Duodenal mucosa (tissue), 2 donors: ENCODE measurements around the gene NLRC3.
"Not testable (repeated sequence)": the region's sequence is repeated elsewhere in the genome, so short reads cannot be mapped to it uniquely, and the experiment has no call there.

ENCODE experiments used
- H3K27ac ChIP-seq: one replicate; pipeline ENCODE4 v1.7.0; 2013; ENCODE audit warnings: low read depth, low read length
- H3K27me3 ChIP-seq, 2 donors: one replicate each; pipeline ENCODE4 v1.7.0; 2013; ENCODE audit warnings: low read length in 2 of 2, control low read depth in 1 of 2; ENCODE audit not compliant: insufficient read depth in 2 of 2, control insufficient read depth in 1 of 2
- H3K36me3 ChIP-seq, 2 donors: one replicate each; pipeline ENCODE4 v1.7.0; 2013; ENCODE audit warnings: low read length in 2 of 2, control low read depth in 1 of 2; ENCODE audit not compliant: insufficient read depth in 2 of 2, control insufficient read depth in 1 of 2
- H3K4me1 ChIP-seq, 2 donors: one replicate each; pipeline ENCODE4 v1.7.0; 2013; ENCODE audit warnings: low read length in 2 of 2, control low read depth in 1 of 2; ENCODE audit not compliant: insufficient read depth in 2 of 2, control insufficient read depth in 1 of 2
- H3K4me3 ChIP-seq, 2 donors: one replicate each; pipeline ENCODE4 v1.7.0; 2013; ENCODE audit warnings: low read length in 2 of 2, low read depth in 1 of 2
- H3K9ac ChIP-seq, 2 donors: one replicate each; pipeline ENCODE4 v1.7.0; 2013; ENCODE audit warnings: low read length in 2 of 2, low read depth in 1 of 2
- H3K9me3 ChIP-seq, 2 donors: one replicate each; pipeline ENCODE4 v1.7.0; 2013; ENCODE audit warnings: low read length in 2 of 2, control low read depth in 1 of 2; ENCODE audit not compliant: control insufficient read depth in 1 of 2

Gene NLRC3

GRCh38 chr16:3536271-3536731, 40.9 kb downstream of the NLRC3 start:
- H3K4me3 ChIP-seq: no peak overlapping the region
- no peaks in the 10 kb centered on the region for H3K27me3 ChIP-seq
- H3K9me3 ChIP-seq: no peaks in the 10 kb centered on the region
- no peaks in the 10 kb centered on the region for H3K4me1 ChIP-seq
- H3K27ac ChIP-seq: no peak overlapping the region
- peaks cover 15 to 40% of the 10 kb centered on the region in 2 donors for H3K36me3 ChIP-seq
- no peak overlapping the region for H3K9ac ChIP-seq

GRCh38 chr16:3534126-3534525, 43.1 kb downstream of the NLRC3 start:
- Histone ChIP-seq H3K9me3 (no peaks in the 10 kb centered on the region), H3K9ac (no peak overlapping the region), H3K4me1 (no peaks in the 10 kb centered on the region), H3K27me3 (no peaks in the 10 kb centered on the region), H3K4me3 (no peak overlapping the region), H3K27ac (no peak overlapping the region), H3K36me3 (peaks cover 23 to 38% of the 10 kb centered on the region in 2 donors)

GRCh38 chr16:3532741-3533140, 44.5 kb downstream of the NLRC3 start:
- Histone ChIP-seq H3K36me3 (peaks cover 23 to 37% of the 10 kb centered on the region in 2 donors), H3K9ac (no peak overlapping the region)

GRCh38 chr16:3530371-3530914, 46.8 kb downstream of the NLRC3 start:
- Histone ChIP-seq H3K36me3 (peaks cover 11 to 32% of the 10 kb centered on the region in 2 donors), H3K4me1 (no peaks in the 10 kb centered on the region), H3K9ac (no peak overlapping the region), H3K4me3 (no peak overlapping the region), H3K9me3 (peaks cover 0 to 2% of the 10 kb centered on the region in 2 donors), H3K27me3 (no peaks in the 10 kb centered on the region), H3K27ac (no peak overlapping the region)

More at GRCh38 chr16:3532741-3533140, 44.5 kb downstream of the NLRC3 start:
- peaks cover 0 to 2% of the 10 kb centered on the region in 2 donors for H3K9me3 ChIP-seq
- no peak overlapping the region for H3K4me3 ChIP-seq
- no peaks in the 10 kb centered on the region for H3K4me1 ChIP-seq
- no peak overlapping the region for H3K27ac ChIP-seq
- no peaks in the 10 kb centered on the region for H3K27me3 ChIP-seq

- H3K4me1 ChIP-seq: no peaks in the 10 kb centered on the region
- no peaks in the 10 kb centered on the region for H3K27me3 ChIP-seq
- peaks cover 20 to 32% of the 10 kb centered on the region in 2 donors for H3K36me3 ChIP-seq
Observed at GRCh38 chr16:3529175-3529574, 48.0 kb downstream of the NLRC3 start.

GRCh38 chr16:3528406-3528805, 48.8 kb downstream of the NLRC3 start:
- no peak overlapping the region for H3K27ac ChIP-seq
- no peak overlapping the region for H3K4me3 ChIP-seq
- no peaks in the 10 kb centered on the region for H3K4me1 ChIP-seq
- H3K36me3 ChIP-seq: peaks cover 20 to 36% of the 10 kb centered on the region in 2 donors
- no peak overlapping the region for H3K9ac ChIP-seq
- no peaks in the 10 kb centered on the region for H3K27me3 ChIP-seq
- peaks cover 0 to 2% of the 10 kb centered on the region in 2 donors for H3K9me3 ChIP-seq

More at GRCh38 chr16:3529175-3529574, 48.0 kb downstream of the NLRC3 start:
- Histone ChIP-seq H3K9me3 (peaks cover 0 to 2% of the 10 kb centered on the region in 2 donors), H3K27ac (no peak overlapping the region), H3K4me3 (no peak overlapping the region), H3K9ac (no peak overlapping the region)

GRCh38 chr16:3527216-3527829, 49.9 kb downstream of the NLRC3 start:
- H3K36me3 ChIP-seq: peaks cover 16 to 29% of the 10 kb centered on the region in 2 donors
- not testable (repeated sequence) for H3K9me3 ChIP-seq, H3K9ac ChIP-seq, H3K27ac ChIP-seq, H3K4me1 ChIP-seq, H3K27me3 ChIP-seq, H3K4me3 ChIP-seq

- Histone ChIP-seq H3K4me3 (no peak overlapping the region), H3K9ac (no peak overlapping the region), H3K27ac (no peak overlapping the region), H3K36me3 (peaks cover 16 to 27% of the 10 kb centered on the region in 2 donors), H3K9me3 (peaks cover 0 to 2% of the 10 kb centered on the region in 2 donors), H3K27me3 (no peaks in the 10 kb centered on the region), H3K4me1 (no peaks in the 10 kb centered on the region)
Observed at GRCh38 chr16:3525951-3526350, 51.3 kb downstream of the NLRC3 start.

GRCh38 chr16:3523281-3523680, 53.9 kb downstream of the NLRC3 start:
- peaks cover 9 to 40% of the 10 kb centered on the region in 2 donors for H3K36me3 ChIP-seq
- H3K9me3 ChIP-seq: peaks cover 0 to under 1% of the 10 kb centered on the region in 2 donors
- no peak overlapping the region for H3K4me3 ChIP-seq
- no peaks in the 10 kb centered on the region for H3K27me3 ChIP-seq
- H3K27ac ChIP-seq: no peak overlapping the region
- H3K9ac ChIP-seq: no peak overlapping the region
- H3K4me1 ChIP-seq: no peaks in the 10 kb centered on the region

GRCh38 chr16:3520841-3521240, 56.4 kb downstream of the NLRC3 start:
- Histone ChIP-seq H3K9ac (no peak overlapping the region), H3K27me3 (no peaks in the 10 kb centered on the region), H3K4me1 (no peaks in the 10 kb centered on the region), H3K36me3 (peaks cover 9 to 46% of the 10 kb centered on the region in 2 donors), H3K4me3 (no peak overlapping the region), H3K9me3 (no peaks in the 10 kb centered on the region), H3K27ac (no peak overlapping the region)
